H54 (cell line): ENCODE measurements around the gene RENBP.

Experiments used
- DNase-seq: peaks from one replicate; pipeline ENCODE4 v3.0.0; 2011; ENCODE audit warnings: low spot score, mixed read lengths; ENCODE audit not compliant: insufficient read length
- FAIRE-seq: peaks from 3 replicates; lab custom pipeline; 2011; peaks lifted over from hg19 to GRCh38; lab: Jason Lieb, UNC
- POLR2A ChIP-seq: IDR thresholded peaks from 2 replicates; pipeline ENCODE4 v1.6.1; 2011; ENCODE audit warnings: low read depth, mild to moderate bottlenecking, low read length

RENBP gene

DNA sequence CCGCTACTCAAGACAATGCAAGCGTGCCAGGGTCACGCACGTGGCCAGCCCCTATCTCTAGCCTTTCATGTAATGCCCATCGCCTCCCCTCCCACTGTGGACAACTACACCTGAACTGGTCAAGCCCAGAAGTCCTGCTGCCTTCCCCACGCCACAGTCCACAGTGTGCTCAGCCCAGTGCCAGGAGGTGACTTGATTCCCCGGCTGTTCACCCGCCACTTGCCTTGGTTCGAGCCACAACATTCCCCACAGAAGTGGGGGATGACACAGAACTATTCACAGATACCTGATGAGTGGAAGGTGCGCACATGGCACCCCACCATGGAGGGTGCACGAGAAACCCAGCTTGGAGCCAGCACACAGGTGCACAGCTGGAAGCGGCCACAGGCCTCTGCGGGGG is 25.2 kb downstream of the RENBP start:
- FAIRE-seq, result no peak

GRCh38 chrX:153917869-153918268 is 26.6 kb downstream of the RENBP start:
- DNase-seq (no peak), FAIRE-seq (no peak)
- no peak for TF ChIP-seq POLR2A

More for the DNA sequence above, 25.2 kb downstream of the RENBP start:
- DNase-seq, result no peak
- no peak for TF ChIP-seq POLR2A

- DNase-seq, result no peak
- FAIRE-seq, result no peak
- no peak for TF ChIP-seq POLR2A
Observed at GRCh38 chrX:153913701-153914100, 30.7 kb downstream of the RENBP start.

GRCh38 chrX:153913211-153913610 is 31.2 kb downstream of the RENBP start:
- no peak for TF ChIP-seq POLR2A
- no peak for DNase-seq
- no peak for FAIRE-seq

GRCh38 chrX:153911798-153912197 is 32.6 kb downstream of the RENBP start:
- TF ChIP-seq POLR2A, result no peak
- DNase-seq (no peak), FAIRE-seq (no peak)

- DNase-seq (no peak), FAIRE-seq (no peak)
Observed at GRCh38 chrX:153910446-153910845, 34.0 kb downstream of the RENBP start.

DNA sequence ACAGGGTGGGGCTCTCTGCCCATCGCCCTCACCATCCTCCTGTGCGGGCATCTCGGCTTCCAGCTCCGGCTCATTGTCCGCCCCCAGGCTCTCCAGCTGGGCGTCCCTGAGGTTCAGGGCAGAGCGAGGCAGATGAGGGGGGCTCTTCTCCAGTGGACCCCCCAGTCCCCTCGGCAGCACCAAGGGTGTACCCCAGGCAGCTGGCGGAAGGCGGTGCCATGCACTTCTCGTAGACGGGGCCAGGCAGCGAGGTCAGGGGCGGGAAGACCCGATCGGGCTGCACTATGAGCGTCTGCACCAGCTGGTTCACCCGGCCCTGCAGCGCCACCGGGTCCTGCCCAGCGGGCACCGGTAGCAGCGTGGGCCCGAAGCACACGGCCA is 34.5 kb downstream of the RENBP start:
- DNase-seq, result no peak
- no peak for FAIRE-seq
- no peak for TF ChIP-seq POLR2A

More at GRCh38 chrX:153910446-153910845, 34.0 kb downstream of the RENBP start:
- no peak for TF ChIP-seq POLR2A

DNA sequence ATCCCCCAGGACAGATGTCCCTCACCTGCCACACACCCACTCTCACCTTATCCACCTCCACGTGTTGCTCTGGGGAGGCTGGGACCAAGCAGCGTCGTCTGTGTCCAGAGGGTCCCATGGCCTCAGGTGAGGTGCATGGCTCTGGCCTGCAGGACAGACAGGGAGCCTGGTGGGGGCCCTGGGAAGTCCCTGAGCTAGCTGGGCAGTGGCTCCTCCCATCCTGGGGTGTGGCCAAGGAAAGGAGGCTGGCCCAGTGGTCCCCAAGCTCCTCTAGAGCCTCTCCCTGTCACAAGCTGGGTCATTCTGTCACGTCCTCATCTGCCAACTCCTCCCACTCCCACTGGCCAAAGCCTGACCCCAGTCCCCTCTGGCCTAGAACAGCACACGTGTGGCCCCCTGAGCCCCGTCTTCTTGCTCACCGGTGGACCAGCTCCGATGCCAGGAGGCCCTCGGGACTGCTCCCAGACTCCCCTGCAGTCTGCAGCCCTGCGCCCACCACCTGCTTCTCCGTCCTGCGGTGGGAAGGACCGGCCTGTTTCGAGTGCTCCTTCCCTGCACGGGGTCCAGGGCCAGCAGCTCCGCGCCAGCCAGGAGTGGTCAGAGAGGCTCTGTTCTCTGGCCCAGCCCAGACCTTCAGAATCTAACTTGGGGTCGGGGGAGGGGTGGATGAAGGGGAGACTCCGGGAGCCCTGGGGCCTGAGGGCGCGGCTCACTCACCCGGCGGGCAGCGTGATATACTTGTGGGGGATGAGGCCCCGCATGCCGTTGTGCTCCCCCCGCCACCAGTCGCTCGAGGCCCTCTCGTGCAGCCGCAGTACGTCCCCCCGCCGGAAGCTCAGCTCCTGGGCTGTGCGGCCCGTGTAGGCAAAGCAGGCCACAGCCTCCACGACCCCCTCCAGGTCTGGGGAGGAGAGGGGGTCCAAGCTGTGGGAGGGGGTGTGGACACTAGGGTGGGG is 35.1 kb downstream of the RENBP start:
- FAIRE-seq (no peak), DNase-seq (no peak)
- TF ChIP-seq POLR2A, result no peak

GRCh38 chrX:153908219-153908860 is 36.1 kb downstream of the RENBP start:
- FAIRE-seq (no peak), DNase-seq (no peak)
- TF ChIP-seq POLR2A, result no peak

DNA sequence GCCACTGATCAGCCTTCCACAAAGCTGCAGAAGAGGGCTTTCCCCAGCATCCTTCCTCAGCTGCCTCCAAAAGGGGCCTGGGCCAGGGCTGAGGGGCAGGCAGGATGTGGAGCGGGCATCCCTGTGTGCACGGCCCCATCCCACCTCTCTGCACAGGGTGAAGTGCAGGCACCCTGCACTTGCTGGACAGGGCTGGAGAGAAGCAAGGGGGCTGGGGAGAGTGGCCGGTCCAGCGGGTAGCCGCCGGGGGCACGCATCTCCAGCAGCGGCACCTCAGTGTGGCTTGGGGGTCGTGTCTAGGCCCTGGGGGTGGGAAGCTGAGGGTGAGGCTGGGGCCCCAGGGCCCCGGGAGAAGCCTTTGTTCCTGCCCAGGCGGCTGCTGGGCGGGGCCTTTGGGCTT is 37.0 kb downstream of the RENBP start:
- FAIRE-seq (no peak), DNase-seq (no peak)
- no peak for TF ChIP-seq POLR2A

- DNase-seq, result no peak
- TF ChIP-seq POLR2A, result no peak
- FAIRE-seq, result no peak
Observed at GRCh38 chrX:153906126-153906917, 38.1 kb downstream of the RENBP start.

- FAIRE-seq (no peak), DNase-seq (no peak)
- TF ChIP-seq POLR2A, result no peak
Observed at GRCh38 chrX:153905481-153906095, 38.9 kb downstream of the RENBP start.
